Cardiac muscle cell (in vitro differentiated cells and primary cell): Measurements from ENCODE around the gene MRTFA. TPM values are rescaled to one million over a fixed set of nuclear protein-coding genes. Genes with fewer than 3 reads are reported as not detected.

ENCODE experiments used
- DNase-seq, 2 donors: peaks; one replicate each; pipeline versions ENCODE4 v3.0.0 to v3.0.0-alpha.2; 2010 to 2017; ENCODE audit warnings: low read depth in 1 of 2, low spot score in 1 of 2
- H3K27ac ChIP-seq: fragments of 200-600 bp; sonication (generic); 2 replicates; pipeline ENCODE4 v1.5.1; 2016
- H3K27me3 ChIP-seq: fragments of 200-600 bp; sonication (generic); 2 replicates; pipeline ENCODE4 v1.6.0; 2016; ENCODE audit warnings: control low read depth
- H3K36me3 ChIP-seq: fragments of 200-600 bp; sonication (generic); 2 replicates; pipeline ENCODE4 v1.5.1; 2016; ENCODE audit warnings: control low read depth
- H3K4me1 ChIP-seq: fragments of 200-600 bp; sonication (generic); 2 replicates; pipeline ENCODE4 v1.8.1; 2017; ENCODE audit warnings: low read depth, mild to moderate bottlenecking, mixed run types
- H3K4me3 ChIP-seq: fragments of 200-600 bp; sonication (generic); 2 replicates; pipeline ENCODE4 v1.5.1; 2016; ENCODE audit warnings: mild to moderate bottlenecking
- H3K9me3 ChIP-seq: fragments of 200-600 bp; sonication (generic); 2 replicates; pipeline ENCODE4 v1.5.1; 2017; ENCODE audit warnings: low read depth, mild to moderate bottlenecking, control low read depth
- CTCF ChIP-seq: IDR thresholded peaks from 2 replicates; pipeline ENCODE4 v1.5.1; 2012; ENCODE audit warnings: low read depth, mild to moderate bottlenecking, low read length
- polyA plus RNA-seq: library from polyadenylated mRNA; unstranded; fragments of >200 nt; fragmentation: Nextera tagmentation; extraction: Ambion mirVana; gene quantifications from 2 replicates; pipeline ENCODE4 v1.2.1, GENCODE V29; 2016
- total RNA-seq: library from RNA; depleted of rRNA; stranded (reverse); fragments of >200 nt; gene quantifications from 2 replicates; pipeline ENCODE4 v1.2.3, GENCODE V29; 2016

The MRTFA gene
- total and polyA plus RNA-seq, 2 experiments from 2014 or later: 32.6 to 116 TPM

DNA sequence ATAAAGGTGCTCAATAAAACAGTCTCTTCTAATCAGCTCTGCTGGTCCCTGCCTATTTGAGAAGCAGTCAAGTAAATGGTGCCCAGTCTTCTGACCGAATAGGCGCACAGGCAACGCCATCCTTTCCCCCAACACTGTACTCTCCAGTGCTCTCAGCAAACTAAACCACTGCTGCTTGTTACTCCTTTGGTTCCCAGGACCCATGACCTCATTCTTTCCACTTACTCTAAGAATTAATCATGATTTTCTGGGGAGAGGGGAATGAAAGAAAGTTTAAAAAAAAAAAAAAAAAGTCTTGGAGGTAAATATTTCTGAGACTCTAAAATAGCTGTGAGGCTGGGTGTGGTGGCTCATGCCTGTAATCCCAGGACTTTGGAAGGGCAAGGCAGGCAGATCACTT, 202.4 kb downstream of the MRTFA start:
- TF ChIP-seq CTCF: no peak
- no peak overlapping the region for H3K4me3 ChIP-seq
- no peaks in the 10 kb centered on the region for H3K27me3 ChIP-seq
- H3K9me3 ChIP-seq: no peaks in the 10 kb centered on the region
- peaks cover 27% of the 10 kb centered on the region for H3K4me1 ChIP-seq
- no peak overlapping the region for H3K27ac ChIP-seq
- DNase-seq: no peak
- peaks cover 6% of the 10 kb centered on the region for H3K36me3 ChIP-seq

- Histone ChIP-seq H3K27ac (no peak overlapping the region), H3K36me3 (peaks cover 11% of the 10 kb centered on the region), H3K27me3 (no peaks in the 10 kb centered on the region), H3K9me3 (no peaks in the 10 kb centered on the region), H3K4me1 (peaks cover 27% of the 10 kb centered on the region), H3K4me3 (no peak overlapping the region)
- DNase-seq: no peak
- TF ChIP-seq CTCF: no peak
These were observed 203.0 kb downstream of the MRTFA start for GRCh38 chr22:40433416-40434090.

DNA sequence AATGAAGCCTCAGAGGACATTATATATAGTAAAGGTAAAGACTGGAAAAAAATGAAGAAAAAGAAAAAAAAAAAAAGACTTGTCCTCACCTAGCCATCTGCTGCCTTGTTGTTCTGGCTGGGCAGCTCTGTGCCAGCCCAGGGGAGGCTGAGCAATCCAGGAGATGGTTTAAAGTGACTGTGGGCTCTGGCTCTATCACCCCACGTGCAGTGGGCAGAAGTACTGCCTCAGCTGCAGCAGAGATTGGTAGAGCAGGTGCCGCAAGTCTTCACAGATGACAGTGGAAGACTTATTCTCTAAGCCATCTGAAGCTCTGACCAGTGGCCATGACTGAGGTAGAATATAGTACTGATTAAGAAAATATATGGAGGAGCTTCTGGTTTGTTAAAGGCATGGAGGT, 203.9 kb downstream of the MRTFA start:
- peaks cover 27% of the 10 kb centered on the region for H3K4me1 ChIP-seq
- no peaks in the 10 kb centered on the region for H3K27me3 ChIP-seq
- no peaks in the 10 kb centered on the region for H3K9me3 ChIP-seq
- no peak for TF ChIP-seq CTCF
- peaks cover 11% of the 10 kb centered on the region for H3K36me3 ChIP-seq
- no peak for DNase-seq
- H3K4me3 ChIP-seq: no peak overlapping the region
- no peak overlapping the region for H3K27ac ChIP-seq

- no peaks in the 10 kb centered on the region for H3K9me3 ChIP-seq
- no peak overlapping the region for H3K27ac ChIP-seq
- no peak overlapping the region for H3K4me3 ChIP-seq
- TF ChIP-seq CTCF: no peak
- peaks cover 11% of the 10 kb centered on the region for H3K36me3 ChIP-seq
- peaks cover 23% of the 10 kb centered on the region for H3K4me1 ChIP-seq
- H3K27me3 ChIP-seq: no peaks in the 10 kb centered on the region
- DNase-seq: no peak
These were observed 204.4 kb downstream of the MRTFA start for GRCh38 chr22:40432157-40432556.

DNA sequence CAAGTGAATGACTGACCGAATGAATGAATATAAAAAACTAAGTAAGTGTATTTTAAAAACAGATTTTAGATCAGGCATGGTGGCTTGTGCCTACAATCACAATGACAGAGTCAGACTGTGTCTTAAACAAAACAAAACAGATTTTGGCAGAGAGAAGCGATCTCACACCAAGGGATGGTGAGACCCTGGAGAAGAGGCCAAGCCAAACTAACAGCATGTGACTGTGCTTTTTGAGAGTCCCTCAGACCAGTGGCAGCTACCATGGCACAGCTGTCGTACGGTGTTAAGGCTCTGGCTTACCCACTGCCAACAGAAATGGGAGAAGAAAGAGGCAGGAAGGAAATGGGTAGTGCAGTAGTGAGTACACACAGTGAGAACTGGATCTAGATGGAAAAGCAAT, 205.5 kb downstream of the MRTFA start:
- H3K9me3 ChIP-seq: no peaks in the 10 kb centered on the region
- H3K4me3 ChIP-seq: no peak overlapping the region
- peaks cover 11% of the 10 kb centered on the region for H3K36me3 ChIP-seq
- no peak for DNase-seq
- H3K27me3 ChIP-seq: no peaks in the 10 kb centered on the region
- no peak overlapping the region for H3K27ac ChIP-seq
- peaks cover 11% of the 10 kb centered on the region for H3K4me1 ChIP-seq
- no peak for TF ChIP-seq CTCF

DNA sequence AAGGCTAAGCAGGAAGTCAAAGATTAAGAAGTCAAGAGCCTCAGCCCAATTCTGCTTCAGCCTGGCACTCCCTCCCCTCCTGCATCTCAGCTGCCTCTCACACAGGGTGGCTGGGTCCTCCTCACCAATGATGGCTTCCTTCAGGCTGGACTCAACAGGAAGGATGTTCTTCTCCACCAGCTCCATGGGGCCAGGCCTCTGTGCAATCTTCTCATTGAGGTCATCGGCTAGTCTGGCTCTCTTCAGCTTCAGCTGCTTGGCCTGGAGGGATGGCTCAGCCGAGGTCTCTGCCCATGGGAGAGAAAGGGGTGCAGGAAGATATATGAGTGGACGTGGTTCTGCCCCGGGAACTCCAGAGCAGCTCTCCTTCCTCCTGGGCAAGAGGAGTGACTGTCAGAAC, 207.0 kb downstream of the MRTFA start:
- Histone ChIP-seq H3K27ac (no peak overlapping the region), H3K36me3 (peaks cover 14% of the 10 kb centered on the region), H3K4me1 (no peaks in the 10 kb centered on the region), H3K27me3 (no peaks in the 10 kb centered on the region), H3K9me3 (no peaks in the 10 kb centered on the region), H3K4me3 (no peak overlapping the region)
- no peak for TF ChIP-seq CTCF
- no peak for DNase-seq
